ENCODE results near the gene NBEAL2. TPM values are rescaled to one million over a fixed set of nuclear protein-coding genes. Genes with fewer than 3 reads are reported as not detected.

The NBEAL2 gene
- total RNA-seq, 4 donors from 2014 or later, result 128 to 297 (median 185) TPM

- Histone ChIP-seq H3K27ac (peak overlapping the region in 2 of 4 donors; percentile 63 to 72), H3K27me3 (no peaks in the 10 kb centered on the region), H3K4me1 (peaks cover 44 to 97% (median 76%) of the 10 kb centered on the region in 3 donors), H3K36me3 (peaks cover 0 to 15% (median 0%) of the 10 kb centered on the region in 3 donors), H3K9me3 (no peaks in the 10 kb centered on the region), H3K4me3 (no peak overlapping the region)
- intact Hi-C loops (cut with DNase I), result no loop called here
- WGBS, 2 donors, result 86 to 100% methylated on average over 1 to 2 of the region's 2 CpGs
- no peak for DNase-seq
- TF ChIP-seq POLR2A (IDR thresholded peaks at IDR 0.05) (no peak), CTCF (IDR thresholded peaks at IDR 0.05) (no peak)
Measured at GRCh38 chr3:46952813-46953212, 26.7 kb upstream of the NBEAL2 start.

- Histone ChIP-seq H3K4me1 (peaks cover 39 to 93% (median 71%) of the 10 kb centered on the region in 3 donors), H3K4me3 (no peak overlapping the region), H3K9me3 (no peaks in the 10 kb centered on the region), H3K27ac (peak overlapping the region in 3 of 4 donors; percentile 50 to 72 (median 63)), H3K27me3 (no peaks in the 10 kb centered on the region), H3K36me3 (peaks cover 0 to 16% (median 0%) of the 10 kb centered on the region in 3 donors)
- intact Hi-C loops (cut with DNase I), result no loop called here
- DNase-seq, result no peak
- TF ChIP-seq CTCF (IDR thresholded peaks at IDR 0.05) (no peak), POLR2A (IDR thresholded peaks at IDR 0.05) (no peak)
- WGBS, 2 donors, result 61 to 73% methylated on average over 7 of the region's 8 CpGs
Measured at GRCh38 chr3:46953234-46954010, 26.0 kb upstream of the NBEAL2 start.

GRCh38 chr3:46954178-46954577, 25.3 kb upstream of the NBEAL2 start:
- 57 to 62% methylated on average over 3 of the region's 3 CpGs for WGBS, 2 donors
- no peak overlapping the region for H3K4me3 ChIP-seq
- H3K27me3 ChIP-seq, result no peaks in the 10 kb centered on the region
- H3K27ac ChIP-seq, result peak overlapping the region in 3 of 4 donors; percentile 50 to 72 (median 63)
- peaks cover 0 to 20% (median 0%) of the 10 kb centered on the region in 3 donors for H3K36me3 ChIP-seq
- H3K4me1 ChIP-seq, result peaks cover 31 to 93% (median 69%) of the 10 kb centered on the region in 3 donors
- H3K9me3 ChIP-seq, result no peaks in the 10 kb centered on the region
- no peak for DNase-seq
- TF ChIP-seq CTCF (IDR thresholded peaks at IDR 0.05), result no peak
- TF ChIP-seq POLR2A (IDR thresholded peaks at IDR 0.05), result no peak
- intact Hi-C loops (cut with DNase I), result no loop called here

- 60 to 80% methylated on average over 2 to 5 of the region's 5 CpGs for WGBS, 2 donors
- H3K27me3 ChIP-seq, result no peaks in the 10 kb centered on the region
- DNase-seq, result no peak
- H3K36me3 ChIP-seq, result peaks cover 0 to 20% (median 0%) of the 10 kb centered on the region in 3 donors
- H3K9me3 ChIP-seq, result no peaks in the 10 kb centered on the region
- H3K4me3 ChIP-seq, result no peak overlapping the region
- TF ChIP-seq CTCF (IDR thresholded peaks at IDR 0.05) (no peak), POLR2A (IDR thresholded peaks at IDR 0.05) (no peak)
- intact Hi-C loops (cut with DNase I), result no loop called here
- peak overlapping the region; percentile 32 to 72 (median 50) for H3K27ac ChIP-seq
- peaks cover 31 to 93% (median 69%) of the 10 kb centered on the region in 3 donors for H3K4me1 ChIP-seq
Measured at GRCh38 chr3:46955157-46955556, 24.3 kb upstream of the NBEAL2 start.

- H3K4me1 ChIP-seq, result peaks cover 37 to 93% (median 69%) of the 10 kb centered on the region in 3 donors
- no peaks in the 10 kb centered on the region for H3K27me3 ChIP-seq
- H3K9me3 ChIP-seq, result no peaks in the 10 kb centered on the region
- peaks cover 0 to 20% (median 0%) of the 10 kb centered on the region in 3 donors for H3K36me3 ChIP-seq
- no peak for DNase-seq
- H3K27ac ChIP-seq, result peak overlapping the region; percentile 10 to 72 (median 48)
- 58 to 67% methylated on average over 3 of the region's 3 CpGs for WGBS, 2 donors
- intact Hi-C loops (cut with DNase I), result no loop called here
- no peak overlapping the region for H3K4me3 ChIP-seq
- TF ChIP-seq POLR2A (IDR thresholded peaks at IDR 0.05) (no peak), CTCF (IDR thresholded peaks at IDR 0.05) (no peak)
Measured at GRCh38 chr3:46955801-46956259, 23.6 kb upstream of the NBEAL2 start.
